IPS-11a (cell line): ENCODE measurements around the gene ZNF667.

Experiments
- H3K4me3 ChIP-seq: one replicate; pipeline ENCODE4 v1.5.1; 2013; ENCODE audit warnings: low read depth, low read length, control low read depth

ZNF667 gene

DNA sequence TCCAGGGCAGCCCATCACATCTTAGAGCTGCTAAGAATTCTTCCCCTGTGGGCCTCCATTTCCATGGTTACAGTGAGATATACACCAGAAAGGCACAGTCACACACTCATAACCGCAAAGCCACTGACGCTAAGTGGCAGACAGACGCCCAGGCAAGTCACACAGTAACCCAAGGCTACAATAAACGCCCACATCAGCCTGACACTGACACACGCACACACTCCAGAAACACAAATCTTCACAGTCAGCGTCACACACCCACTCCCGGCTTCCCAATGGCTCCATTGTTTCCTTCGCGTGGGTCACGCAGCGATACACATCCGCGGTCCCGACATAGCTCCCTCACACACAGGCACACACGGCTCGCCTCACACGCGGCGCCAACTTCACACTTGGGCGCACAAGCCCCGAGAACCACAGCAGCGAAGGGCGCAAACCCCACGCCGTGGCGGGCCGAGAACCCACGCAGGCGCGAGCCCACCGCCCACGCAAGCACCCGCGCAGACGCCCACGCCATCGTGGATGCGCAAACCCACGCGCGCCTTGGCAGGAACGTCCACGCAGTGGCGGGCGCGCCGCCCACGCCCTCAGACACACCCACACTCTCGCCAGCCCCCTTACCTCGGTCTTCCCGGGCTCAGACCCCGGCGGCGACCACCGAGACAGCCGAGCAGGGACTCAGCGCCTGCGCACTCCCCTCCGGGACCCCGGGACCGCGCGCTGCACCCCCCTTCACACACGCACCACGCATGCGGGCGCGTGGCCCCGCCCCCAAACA is at the start of gene ZNF667:
TSS of gene ZNF667 (minus strand) at position 695 of the 778 bp plus-strand sequence. CDS start 14,975 bp downstream, outside the sequence.
- H3K4me3 ChIP-seq: peak within 1 kb of the TSS; percentile 94

DNA sequence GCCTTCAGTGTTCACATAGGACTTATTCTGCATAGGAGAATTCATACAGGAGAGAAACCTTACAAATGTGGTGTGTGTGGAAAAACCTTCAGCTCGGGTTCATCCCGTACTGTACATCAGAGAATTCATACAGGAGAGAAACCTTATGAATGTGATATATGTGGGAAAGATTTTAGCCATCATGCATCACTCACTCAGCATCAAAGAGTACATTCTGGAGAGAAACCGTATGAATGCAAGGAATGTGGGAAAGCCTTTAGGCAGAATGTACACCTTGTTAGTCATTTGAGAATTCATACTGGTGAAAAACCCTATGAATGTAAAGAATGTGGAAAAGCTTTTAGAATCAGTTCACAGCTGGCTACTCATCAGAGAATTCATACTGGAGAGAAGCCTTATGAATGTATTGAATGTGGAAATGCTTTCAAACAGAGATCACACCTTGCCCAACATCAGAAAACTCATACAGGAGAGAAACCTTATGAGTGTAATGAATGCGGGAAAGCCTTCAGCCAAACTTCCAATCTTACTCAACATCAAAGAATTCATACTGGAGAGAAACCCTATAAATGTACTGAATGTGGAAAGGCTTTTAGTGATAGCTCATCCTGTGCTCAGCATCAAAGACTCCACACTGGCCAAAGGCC is 48.2 kb upstream of the ZNF667 start:
- H3K4me3 ChIP-seq: no peak overlapping the region

DNA sequence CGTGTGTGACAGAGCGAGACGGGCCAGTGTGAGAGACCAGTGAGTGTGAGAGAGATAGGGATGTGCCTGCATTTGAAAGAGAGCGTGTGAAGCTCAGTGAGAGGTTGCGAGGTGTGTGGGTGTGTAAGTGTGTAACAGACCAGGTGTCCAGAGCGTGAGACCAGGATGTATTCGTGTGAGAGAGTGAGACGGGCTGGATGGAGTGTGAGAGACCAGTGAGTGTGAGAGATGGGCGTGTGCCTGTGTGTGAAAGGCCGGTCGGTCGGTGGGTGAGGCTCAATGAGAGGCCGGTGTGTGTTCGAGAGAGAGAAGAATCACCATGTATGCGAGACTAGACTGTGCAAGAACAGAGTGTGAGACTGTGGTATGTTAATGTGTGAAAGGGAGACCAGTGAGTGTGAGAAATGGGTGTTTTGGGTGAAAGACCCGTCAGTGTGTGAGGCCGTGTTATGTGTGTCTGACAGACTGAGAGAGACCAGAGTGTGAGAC is 31.2 kb upstream of the ZNF667 start:
- H3K4me3 ChIP-seq: peak overlapping the region; percentile 90

DNA sequence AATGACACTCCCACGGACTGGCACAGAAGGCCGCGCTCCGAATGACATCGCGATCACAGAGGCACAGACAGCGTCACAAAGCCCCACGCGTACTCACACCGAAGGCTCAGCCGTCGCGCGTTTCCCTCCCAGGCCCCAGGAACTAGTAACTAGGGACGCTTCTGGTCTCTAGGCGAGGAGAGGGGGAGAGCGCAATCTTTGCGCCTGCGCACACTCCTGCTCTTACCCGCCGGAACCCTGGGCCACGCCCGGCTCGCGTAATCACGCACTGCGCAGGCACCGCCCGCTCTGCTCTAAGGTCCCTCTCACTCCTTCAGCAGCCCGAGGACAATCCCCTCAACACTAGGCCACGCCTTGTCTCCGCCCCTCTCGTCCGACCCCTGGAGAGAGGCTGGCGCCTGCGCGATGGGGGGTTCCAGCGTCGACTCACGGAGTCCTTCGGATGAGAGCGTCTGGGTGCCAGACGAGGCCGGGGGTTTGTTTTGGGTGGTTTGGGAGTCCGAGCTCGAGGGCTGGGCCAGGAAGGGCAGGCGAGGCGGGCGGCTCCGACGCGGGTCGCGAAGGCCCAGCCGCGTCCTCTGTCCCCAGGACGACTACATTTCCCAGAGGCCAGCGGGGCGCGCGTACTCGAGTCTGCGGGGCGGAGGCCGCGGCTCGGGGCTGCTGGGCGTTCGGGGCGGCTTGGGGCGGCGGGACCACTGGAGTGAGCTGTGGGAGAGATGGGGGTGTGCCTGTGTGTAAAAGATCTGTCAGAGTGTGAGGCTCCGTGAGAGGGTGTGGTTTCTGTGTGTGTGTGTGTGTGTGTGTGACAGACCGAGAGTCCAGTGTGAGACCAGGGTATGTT is 30.5 kb upstream of the ZNF667 start, which contains the start of gene ZNF471:
TSS of gene ZNF471 (plus strand) at position 410 of the 844 bp plus-strand sequence. CDS start 3,717 bp downstream, outside the sequence.
- peak within 1 kb of the TSS; percentile 90 for H3K4me3 ChIP-seq

GRCh38 chr19:56504581-56504980 is 27.4 kb upstream of the ZNF667 start:
- no peak overlapping the region for H3K4me3 ChIP-seq

DNA sequence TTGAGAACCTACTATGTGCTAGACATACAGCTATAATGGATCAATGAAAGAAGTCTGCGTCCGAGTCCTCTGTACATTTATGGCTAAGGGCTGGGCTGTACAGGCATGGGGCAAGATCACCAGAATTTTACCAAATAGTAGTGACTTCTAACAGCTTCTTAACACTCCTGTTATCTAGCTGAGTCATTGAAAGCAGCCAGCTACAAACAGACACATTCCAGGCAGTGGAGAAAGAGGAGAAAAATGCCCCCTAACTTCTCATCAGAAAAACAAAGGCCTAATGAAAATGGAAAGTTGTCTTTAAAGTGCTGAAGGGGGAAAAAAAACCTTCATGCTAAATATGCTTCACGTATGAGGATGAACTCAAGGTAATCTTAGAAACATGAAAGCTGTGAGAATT is 14.3 kb upstream of the ZNF667 start:
- no peak overlapping the region for H3K4me3 ChIP-seq

GRCh38 chr19:56477429-56478338 is 539 bp upstream of the ZNF667 start:
- H3K4me3 ChIP-seq: peak overlapping the region; percentile 94

DNA sequence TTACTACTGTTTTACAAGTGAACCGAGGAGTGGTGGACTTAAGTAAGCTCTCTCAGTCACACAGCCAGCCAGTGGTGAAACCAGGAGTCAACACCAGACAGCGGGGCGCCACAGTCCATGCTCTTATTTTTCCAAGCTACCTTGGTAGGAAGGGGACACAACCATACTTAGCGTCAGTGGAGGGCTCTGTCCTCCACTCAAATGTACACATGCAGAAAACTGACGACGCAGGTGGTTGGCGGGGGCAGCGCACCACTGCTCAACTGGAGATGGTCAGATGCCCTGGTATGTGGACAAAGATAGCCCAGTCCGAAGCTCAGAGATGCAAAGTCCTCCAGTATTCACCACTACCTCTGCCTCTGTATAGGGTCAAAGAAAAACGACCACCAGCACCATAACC is 1.1 kb downstream of the ZNF667 start:
- peak overlapping the region; percentile 94 for H3K4me3 ChIP-seq

DNA sequence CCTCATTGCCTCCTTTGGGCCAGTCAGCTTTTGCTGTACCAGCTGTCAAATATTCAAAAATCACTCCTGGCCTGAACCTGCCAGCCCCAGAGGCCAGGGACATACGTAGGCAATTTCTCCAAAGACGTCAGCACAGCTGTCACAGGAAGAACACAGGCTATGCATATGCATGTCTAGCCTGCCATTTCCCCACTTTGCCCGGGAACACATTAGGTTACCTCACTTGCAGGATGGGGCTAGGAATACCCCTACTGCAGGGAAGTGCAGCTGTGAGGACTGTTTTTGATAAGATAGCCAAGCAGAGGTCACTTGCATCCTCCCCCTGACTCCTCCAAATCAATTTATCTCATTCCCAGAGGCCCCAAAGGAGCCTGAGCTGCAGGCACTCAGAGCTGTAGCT is 2.8 kb downstream of the ZNF667 start:
- H3K4me3 ChIP-seq: no peak overlapping the region

- no peak overlapping the region for H3K4me3 ChIP-seq
These were observed 35.8 kb downstream of the ZNF667 start for GRCh38 chr19:56441206-56441792.

DNA sequence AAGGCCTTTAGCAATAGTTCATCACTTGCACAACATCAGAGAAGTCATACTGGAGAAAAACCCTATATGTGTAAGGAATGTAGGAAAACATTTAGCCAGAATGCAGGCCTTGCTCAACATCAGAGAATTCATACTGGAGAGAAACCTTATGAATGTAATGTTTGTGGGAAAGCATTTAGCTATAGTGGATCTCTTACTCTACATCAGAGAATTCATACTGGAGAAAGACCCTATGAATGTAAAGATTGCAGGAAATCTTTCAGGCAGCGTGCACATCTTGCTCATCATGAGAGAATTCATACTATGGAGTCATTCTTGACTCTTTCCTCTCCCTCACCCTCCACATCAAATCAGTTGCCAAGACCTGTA is 53.2 kb downstream of the ZNF667 start:
- no peak overlapping the region for H3K4me3 ChIP-seq

GRCh38 chr19:56423276-56423984 is 53.7 kb downstream of the ZNF667 start:
- H3K4me3 ChIP-seq: no peak overlapping the region

GRCh38 chr19:56405062-56405461 is 72.1 kb downstream of the ZNF667 start:
- no peak overlapping the region for H3K4me3 ChIP-seq

DNA sequence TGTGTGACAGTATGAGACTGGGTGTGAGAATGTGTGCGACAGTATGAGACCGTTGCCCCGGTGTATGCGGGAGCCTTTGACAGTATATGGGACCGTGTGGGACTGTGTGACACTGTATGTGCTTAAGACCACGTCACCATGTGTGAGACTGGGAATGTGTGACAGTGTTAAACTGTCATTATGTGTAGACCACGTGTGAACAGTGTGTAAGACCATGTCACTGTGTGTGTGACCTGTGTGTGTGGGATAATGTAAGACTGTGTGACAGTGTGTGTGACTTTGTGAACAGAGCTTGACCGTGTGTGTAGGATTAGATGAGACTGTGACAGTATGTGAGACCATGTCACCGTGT is 72.5 kb downstream of the ZNF667 start:
- H3K4me3 ChIP-seq: peak overlapping the region; percentile 94

DNA sequence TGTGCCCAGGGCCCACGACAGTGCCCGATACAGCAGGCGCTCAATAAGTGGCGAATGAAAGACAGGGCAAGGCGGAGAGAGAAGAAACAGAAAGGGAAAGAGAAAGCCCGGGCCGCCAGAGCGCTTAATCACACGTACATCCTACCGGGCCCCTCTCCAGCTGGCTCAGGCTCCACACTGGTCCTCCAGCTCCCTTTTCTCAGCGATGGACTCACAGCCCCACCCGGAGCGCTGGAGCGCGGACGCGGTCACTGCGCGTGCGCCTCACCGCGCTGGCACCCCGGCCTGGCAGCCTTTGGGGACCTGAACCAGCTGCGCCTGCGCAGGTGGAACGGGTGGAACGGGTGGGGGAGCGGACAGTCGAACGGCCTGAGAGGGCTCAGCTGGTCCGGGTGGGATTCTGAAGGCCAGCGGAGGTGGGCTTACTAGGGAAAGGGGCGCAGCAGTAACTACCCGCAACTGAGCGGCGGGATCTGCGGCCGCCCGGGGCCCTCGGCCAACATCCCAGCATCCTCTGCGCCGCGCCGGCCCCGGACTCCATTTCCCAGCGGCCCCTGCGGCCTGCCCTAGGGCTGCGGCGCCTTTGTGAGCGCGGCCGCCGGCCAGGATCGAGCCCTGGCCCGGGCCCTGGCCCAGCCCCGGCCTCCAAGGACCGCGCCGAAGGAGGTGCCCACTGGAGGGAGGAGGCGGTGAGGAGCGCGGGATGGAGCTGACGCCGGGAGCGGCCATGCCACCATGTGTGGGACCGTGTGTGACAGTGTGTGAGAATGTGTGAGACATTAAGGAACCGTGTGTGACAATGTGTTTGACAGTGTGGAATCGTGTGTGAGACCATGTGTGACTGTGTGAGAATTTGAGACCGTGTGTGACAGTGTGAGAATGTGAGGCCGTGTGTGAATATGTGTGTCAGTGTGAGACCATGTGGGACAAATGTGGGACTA is 73.1 kb downstream of the ZNF667 start, which contains the start of gene ZNF583:
TSS of gene ZNF583 (plus strand) at position 569 of the 941 bp plus-strand sequence. CDS start 2,783 bp downstream, outside the sequence.
- H3K4me3 ChIP-seq: peak within 1 kb of the TSS; percentile 94

GRCh38 chr19:56403261-56403660 is 73.9 kb downstream of the ZNF667 start:
- peak overlapping the region; percentile 94 for H3K4me3 ChIP-seq

DNA sequence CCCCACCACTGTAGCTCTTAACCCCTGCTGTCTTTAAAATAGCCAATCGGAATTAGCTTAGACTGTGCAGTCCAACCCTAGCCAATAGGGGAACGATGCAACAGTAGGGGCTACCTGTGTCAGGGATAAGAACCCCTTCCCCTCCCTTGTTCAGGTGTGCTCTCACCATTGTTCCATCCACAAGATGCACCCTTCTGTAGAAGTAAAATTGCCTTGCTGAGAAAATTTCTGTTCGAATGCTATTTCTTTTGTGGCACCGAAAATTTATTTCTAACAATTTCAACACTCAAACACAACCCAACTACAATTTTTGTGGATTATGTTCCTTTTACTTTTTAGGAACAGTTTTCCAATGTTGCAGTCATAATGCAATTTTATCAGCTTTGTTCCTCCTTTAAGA is 76.7 kb downstream of the ZNF667 start:
- H3K4me3 ChIP-seq: no peak overlapping the region

DNA sequence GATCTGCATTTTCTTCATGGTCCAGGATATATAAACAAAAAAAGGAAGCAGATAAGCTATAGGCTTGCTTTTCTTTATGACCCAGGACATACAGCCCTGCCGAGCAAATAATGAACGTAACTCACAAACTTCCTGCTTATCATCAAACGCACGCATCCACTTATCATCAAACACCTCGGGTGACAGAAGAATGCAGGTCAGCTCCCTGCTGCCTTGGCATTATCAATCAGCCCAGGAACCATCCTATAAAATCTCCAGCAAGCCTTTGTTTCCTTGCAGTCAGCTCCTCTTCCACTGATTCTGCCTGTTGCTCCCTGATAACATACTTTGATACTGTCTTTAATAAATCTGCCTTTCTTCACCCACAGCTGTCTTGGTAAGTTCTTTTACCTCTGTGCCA is 78.3 kb downstream of the ZNF667 start:
- no peak overlapping the region for H3K4me3 ChIP-seq
